ENCODE results near the gene SLC7A5.
"Not testable (repeated sequence)": the region's sequence is repeated elsewhere in the genome, so short reads cannot be mapped to it uniquely, and the experiment has no call there.

SLC7A5 gene

GRCh38 chr16:87887931-87888330, 18.6 kb upstream of the SLC7A5 start:
- not testable (repeated sequence) for DNase-seq

- not testable (repeated sequence) for DNase-seq
Observed at GRCh38 chr16:87885371-87885967, 16.2 kb upstream of the SLC7A5 start.

DNA sequence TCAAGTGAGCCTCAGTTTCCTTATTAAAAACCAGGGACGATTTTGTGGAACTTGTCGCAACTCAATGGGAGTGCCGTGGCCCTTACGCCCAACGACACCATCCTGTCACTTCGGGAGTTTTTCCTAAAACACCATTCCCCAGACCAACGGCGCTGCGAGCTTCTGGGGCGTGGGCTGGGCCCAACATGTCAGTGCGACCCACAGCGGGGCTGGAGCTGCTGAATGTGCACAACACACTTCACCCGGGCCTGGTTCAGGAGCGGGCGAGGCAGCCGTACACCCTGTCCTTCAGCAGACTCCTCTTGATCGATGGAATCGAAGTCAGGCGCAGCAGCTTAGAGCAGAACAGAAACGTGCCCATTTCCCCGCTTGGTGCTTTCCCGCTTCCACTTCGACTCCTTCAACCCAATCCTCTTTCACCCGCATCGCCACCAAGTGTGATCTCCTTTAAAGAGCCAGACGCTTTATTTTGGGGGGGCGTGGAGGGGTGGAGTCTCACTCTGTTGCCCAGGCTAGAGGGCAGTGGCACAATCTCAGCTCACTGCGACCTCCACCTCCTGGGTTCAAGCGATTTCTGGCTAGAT, 13.2 kb upstream of the SLC7A5 start:
- DNase-seq: no peak

DNA sequence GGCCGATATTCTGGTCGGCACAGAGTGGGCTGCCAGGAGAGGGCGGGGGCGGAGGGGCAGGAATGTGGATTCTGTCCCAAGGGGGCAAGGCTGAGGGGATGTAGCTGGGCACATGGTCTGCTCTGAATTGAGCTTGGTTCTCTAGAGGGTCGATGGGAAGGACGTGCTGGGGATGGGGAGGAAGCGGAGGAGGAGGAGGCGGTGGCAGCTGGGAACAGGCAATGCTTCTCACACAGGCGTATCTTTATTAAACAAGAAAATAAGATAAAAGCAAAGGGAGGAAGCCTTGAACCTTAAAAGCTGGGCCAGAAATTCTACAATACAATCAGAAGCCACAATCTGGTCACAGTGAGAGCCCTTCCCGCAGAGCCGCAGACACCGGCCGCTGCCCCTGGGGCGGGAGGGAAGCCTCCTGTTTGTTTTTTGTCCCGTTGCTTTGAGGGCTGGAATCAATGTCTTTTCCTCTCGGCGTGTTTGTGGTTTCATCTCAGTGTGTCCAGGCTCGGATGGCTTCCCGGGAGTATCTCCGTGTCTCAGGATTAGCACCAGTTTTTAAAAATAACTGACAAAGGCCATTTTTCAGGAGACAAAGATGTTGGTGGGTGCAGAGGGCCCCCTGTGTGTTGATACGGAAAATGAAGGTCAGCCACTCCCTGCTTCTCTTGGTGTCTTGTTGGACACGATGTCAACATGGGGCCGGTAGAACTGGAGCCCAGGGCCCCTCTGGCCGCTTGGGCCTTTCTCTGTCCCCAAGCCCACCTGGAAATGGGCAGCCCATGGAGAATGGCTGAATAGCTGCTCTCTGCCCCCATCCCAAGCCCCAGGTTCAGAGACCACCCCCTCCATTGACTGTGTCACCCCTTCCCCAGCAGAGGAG, 12.3 kb upstream of the SLC7A5 start:
- peak; percentile 49 for DNase-seq

- no peak for DNase-seq
Observed at GRCh38 chr16:87880117-87880696, 10.9 kb upstream of the SLC7A5 start.

DNA sequence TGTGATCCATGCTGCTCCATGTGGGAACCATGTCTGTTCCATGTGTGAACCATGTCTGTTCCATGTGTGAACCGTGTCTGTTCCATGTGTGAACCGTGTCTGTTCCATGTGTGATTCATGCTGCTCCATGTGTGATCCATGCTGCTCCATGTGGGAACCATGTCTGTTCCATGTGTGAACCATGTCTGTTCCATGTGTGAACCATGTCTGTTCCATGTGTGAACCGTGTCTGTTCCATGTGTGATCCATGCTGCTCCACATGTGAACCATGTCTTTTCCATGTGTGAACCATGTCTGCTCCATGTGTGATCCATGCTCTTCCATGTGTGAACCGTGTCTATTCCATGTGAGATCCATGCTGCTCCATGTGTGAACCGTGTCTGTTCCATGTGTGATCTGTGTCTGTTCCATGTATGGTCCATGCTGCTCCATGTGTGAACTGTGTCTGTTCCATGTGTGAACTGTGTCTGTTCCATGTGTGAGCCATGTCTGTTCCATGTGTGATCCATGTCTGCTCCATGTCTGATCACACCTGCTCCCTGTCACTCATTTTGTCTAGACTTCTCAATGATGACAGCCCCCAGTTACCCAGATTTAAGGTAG, 10.2 kb upstream of the SLC7A5 start:
- not testable (repeated sequence) for DNase-seq

DNA sequence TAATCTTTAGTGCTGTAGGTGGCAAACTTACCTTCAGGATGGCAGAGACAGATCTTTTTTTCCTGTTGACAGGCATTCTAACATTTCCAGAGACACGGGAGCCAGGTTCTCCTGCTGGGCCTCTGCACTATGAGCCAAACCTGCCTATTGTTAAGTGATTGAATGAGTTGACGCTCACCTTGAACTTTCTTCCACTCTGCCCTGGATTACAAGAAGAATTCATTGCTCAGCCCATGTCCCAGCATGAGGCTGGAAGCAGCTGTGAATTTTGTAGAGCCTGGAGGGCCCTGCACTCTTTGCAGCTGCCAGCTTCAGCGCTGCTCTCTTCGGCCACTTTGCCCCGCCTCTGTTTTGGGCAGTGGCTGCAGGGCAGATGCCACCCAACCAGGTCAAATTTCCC, 9.4 kb upstream of the SLC7A5 start:
- DNase-seq: no peak

DNA sequence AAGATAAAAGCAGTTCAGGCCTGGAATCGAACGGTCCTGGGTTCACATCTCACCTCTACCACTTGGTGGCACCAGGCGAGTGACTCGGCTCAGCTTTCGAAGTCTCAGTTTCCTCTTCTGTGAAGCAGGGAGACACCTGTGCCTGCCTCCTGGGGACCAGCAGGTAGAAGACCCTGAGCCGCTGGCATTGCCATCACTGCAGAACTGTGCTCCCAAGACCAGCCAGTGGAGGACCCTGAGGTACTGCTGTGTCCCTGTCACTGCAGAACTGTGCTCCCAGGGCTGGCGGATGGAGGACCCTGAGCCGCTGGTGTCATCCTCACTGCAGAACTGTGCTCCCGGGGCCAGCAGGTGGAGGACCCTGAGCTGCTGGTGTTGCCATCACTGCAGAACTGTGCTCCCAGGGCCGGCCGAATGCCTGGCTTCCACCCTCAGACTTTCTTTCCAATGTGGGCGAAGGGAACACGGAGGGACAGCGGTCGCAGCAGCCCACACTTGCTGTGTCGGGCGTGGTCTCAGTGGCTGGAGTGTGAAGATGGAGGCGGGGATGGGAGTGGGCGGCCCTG, 8.7 kb upstream of the SLC7A5 start:
- DNase-seq: no peak

GRCh38 chr16:87874639-87875427, 5.5 kb upstream of the SLC7A5 start:
- no peak for DNase-seq

- peak; percentile 69 for DNase-seq
Observed at GRCh38 chr16:87870418-87871291, 1.3 kb upstream of the SLC7A5 start.

GRCh38 chr16:87869879-87870417, 641 bp upstream of the SLC7A5 start:
- DNase-seq: not testable (repeated sequence)

DNA sequence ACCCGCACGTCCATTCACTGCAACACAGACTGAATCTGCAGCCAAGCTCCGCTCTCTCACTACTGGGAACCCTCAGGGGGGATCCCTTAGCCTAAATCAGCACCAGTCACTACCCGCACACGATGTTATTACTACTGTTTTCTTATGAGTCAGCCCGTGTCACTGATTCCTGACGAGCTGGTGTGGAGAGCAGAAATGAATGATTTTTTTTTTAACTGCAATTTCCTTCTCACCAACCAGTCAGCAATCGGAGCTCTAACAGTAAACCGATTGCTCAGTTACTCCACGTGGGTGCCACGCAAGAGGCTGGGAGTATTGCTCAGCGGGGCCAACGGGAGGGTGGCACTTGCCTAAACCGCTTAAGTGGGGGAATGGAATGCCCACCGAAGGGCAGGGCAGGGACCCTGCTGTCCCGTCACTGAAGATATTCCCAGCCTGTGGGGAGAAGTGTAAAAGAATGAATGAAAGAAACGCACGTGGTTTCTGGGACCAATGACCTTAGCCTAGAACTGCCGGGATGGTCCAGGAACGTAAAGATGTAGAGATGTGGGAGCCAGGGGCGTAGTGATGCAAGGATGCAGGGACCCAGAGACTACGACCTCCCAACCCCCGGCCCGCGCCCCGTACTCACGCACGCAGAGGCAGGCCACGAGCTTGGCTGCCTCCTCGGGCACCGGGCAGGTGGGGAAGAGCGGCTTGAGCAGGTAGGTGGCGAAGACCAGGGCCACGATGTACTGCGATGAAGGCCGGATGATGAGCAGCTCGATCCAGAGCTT, 865 bp downstream of the SLC7A5 start:
- peak; percentile 61 for DNase-seq

GRCh38 chr16:87865902-87866555, 3.3 kb downstream of the SLC7A5 start:
- DNase-seq: not testable (repeated sequence)

DNA sequence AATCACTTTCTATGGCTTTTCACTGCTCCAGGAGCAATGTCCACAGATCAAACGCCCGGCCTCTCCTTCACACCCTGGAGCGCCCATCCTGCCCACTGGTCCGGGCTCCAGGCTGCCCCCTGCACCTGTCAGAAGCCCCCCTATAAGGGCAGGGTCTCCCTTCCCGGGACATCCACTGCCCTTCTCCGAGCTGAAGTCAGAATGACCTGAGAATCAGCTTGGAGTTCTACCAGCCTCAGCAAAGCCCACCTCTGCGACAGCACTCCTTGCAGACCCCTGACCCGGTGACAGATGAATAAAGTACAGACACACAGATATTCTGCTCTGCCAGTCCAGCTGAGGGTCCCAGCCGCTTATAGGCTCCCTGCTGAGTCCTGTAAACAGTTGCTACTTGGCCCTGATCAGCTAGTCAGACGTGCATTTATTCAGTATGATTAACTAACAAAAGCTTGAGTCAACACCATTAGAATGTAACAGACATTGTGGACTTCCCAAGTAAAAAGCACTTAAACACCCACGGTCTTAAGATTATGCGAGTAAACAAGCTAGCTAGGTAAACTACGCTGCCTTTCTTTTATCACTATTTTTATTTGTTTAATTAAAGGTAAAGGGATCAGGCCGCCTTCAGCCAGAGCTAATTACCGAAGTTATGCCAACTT, 4.8 kb downstream of the SLC7A5 start:
- DNase-seq: peak; percentile 3

GRCh38 chr16:87863327-87863635, 6.0 kb downstream of the SLC7A5 start:
- DNase-seq: not testable (repeated sequence)

GRCh38 chr16:87862597-87863326, 6.5 kb downstream of the SLC7A5 start:
- not testable (repeated sequence) for DNase-seq

DNA sequence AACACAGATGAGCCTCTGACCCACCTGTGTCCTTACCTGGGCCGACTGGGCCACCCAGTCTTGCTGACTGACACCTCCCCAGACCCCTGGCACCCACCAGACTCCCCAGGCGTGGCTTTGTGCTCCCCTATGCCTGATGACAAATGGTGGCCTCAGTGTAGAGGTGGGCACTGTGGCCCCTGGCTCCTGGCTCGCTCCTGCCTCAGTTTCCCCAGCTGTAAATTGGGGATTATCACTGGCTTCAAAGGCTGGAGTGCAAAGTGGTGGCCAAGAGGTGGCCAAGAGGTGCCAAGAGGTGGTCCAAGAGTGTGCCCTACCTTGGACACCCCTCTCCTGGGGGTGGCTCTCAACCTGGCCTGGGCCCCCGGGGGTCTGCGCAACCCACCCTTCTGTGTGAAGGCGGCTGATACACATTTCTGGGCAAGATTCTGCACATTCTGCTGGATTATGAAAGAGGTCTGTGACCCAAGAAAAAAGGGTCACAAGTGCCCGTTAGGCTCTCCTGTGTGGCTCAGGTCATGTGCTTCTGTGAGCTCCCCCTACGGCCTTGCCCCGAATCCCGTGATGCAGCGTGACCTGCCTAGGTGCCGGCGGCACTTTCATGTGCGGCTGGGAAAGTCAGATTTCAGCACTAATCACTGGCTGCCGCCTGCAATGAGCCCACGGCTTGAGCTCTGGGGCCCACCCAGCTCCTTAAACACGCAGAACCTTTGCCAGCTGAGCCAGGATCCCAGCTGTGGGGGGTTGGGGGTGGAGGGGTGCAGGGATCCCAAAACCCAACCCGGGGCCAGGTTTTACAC, 7.8 kb downstream of the SLC7A5 start:
- not testable (repeated sequence) for DNase-seq
